Testis (tissue), 3 donors: ENCODE measurements around the gene SYT5. TPM values are rescaled to one million over a fixed set of nuclear protein-coding genes. Genes with fewer than 3 reads are reported as not detected.
A peak's percentile ranks its signal among the peaks of the same experiment; 100 is the strongest.
"Not testable (repeated sequence)": the region's sequence is repeated elsewhere in the genome, so short reads cannot be mapped to it uniquely, and the experiment has no call there.

Experiments
- DNase-seq: peaks from one replicate; pipeline ENCODE4 v3.0.0-alpha.2; 2019
- H3K27ac ChIP-seq, 2 donors: fragments of 200-600 bp; sonication (generic); one replicate each; pipeline ENCODE4 v1.5.1; 2019
- H3K27me3 ChIP-seq: fragments of 200-600 bp; sonication (generic); one replicate; pipeline ENCODE4 v1.5.1; 2019
- H3K36me3 ChIP-seq: fragments of 200-600 bp; sonication (generic); one replicate; pipeline ENCODE4 v1.5.1; 2017; ENCODE audit warnings: low read depth; ENCODE audit errors: missing control alignments
- H3K4me1 ChIP-seq: fragments of 200-600 bp; sonication (generic); one replicate; pipeline ENCODE4 v1.5.1; 2019
- H3K4me3 ChIP-seq, 2 donors: fragments of 200-600 bp; sonication (generic); one replicate each; pipeline ENCODE4 v1.5.1; 2017 to 2019
- H3K9me3 ChIP-seq: fragments of 200-600 bp; sonication (generic); one replicate; pipeline ENCODE4 v1.5.1; 2017
- POLR2A ChIP-seq: fragments of 450-650 bp; IDR thresholded peaks from one replicate; pipeline ENCODE4 v1.6.1; 2017; ENCODE audit warnings: antibody characterized with exemption, mild to moderate bottlenecking, moderate library complexity
- WGBS, 2 donors: methylation state at CpG; one replicate each; pipeline ENCODE4 v1.1.5; 2018; 5-methylcytosine and 5-hydroxymethylcytosine counted together
- intact Hi-C: fragments of 100-400 bp; cut with DNase I; formaldehyde crosslinking; loops from one replicate; pipeline ENCODE4 v1.15.1; 2023; ENCODE audit warnings: low total_unique reads
- polyA plus RNA-seq: library from polyadenylated mRNA; stranded (reverse); fragments of 350-450 nt; fragmentation: Illumina TruSeq; extraction: RNeasy Lipid Tissue Mini Kit (QIAGEN cat#74804); gene quantifications from one replicate; pipeline ENCODE4 v1.2.3, GENCODE V29; 2014; ENCODE audit warnings: low read depth, low replicate concordance; ENCODE audit not compliant: insufficient read depth
- total RNA-seq, 2 donors: library from RNA; depleted of rRNA; stranded (reverse); fragments of >200 nt; gene quantifications; one replicate each; pipeline ENCODE4 v1.2.3, GENCODE V29; 2016
- TF ChIP-seq, protein P1 (sequence below), 3 experiments: fragments of 450-650 bp in 2 of 3; fragments of 200-600 bp in 1 of 3; sonication (generic) in 1 of 3; IDR thresholded peaks; one replicate each; pipeline ENCODE4 v1.5.1; 2016 to 2019; ENCODE audit warnings: antibody characterized with exemption in 3 of 3, mild to moderate bottlenecking in 2 of 3, moderate library complexity in 1 of 3

SYT5 gene
- total and polyA plus RNA-seq, 3 donors from 2014 or later = 1.6 to 11.7 (median 5.0) TPM

- WGBS, 2 donors = 43 to 55% methylated on average over 15 to 21 of the region's 21 CpGs
- H3K36me3 ChIP-seq = no peaks in the 10 kb centered on the region
- no peak for DNase-seq
- H3K4me1 ChIP-seq = peaks cover 4% of the 10 kb centered on the region
- H3K4me3 ChIP-seq = peak overlapping the region; percentile 18 to 39
- H3K9me3 ChIP-seq = no peaks in the 10 kb centered on the region
- H3K27me3 ChIP-seq = no peaks in the 10 kb centered on the region
- intact Hi-C loops = no loop called here
- TF ChIP-seq, protein P1, sequence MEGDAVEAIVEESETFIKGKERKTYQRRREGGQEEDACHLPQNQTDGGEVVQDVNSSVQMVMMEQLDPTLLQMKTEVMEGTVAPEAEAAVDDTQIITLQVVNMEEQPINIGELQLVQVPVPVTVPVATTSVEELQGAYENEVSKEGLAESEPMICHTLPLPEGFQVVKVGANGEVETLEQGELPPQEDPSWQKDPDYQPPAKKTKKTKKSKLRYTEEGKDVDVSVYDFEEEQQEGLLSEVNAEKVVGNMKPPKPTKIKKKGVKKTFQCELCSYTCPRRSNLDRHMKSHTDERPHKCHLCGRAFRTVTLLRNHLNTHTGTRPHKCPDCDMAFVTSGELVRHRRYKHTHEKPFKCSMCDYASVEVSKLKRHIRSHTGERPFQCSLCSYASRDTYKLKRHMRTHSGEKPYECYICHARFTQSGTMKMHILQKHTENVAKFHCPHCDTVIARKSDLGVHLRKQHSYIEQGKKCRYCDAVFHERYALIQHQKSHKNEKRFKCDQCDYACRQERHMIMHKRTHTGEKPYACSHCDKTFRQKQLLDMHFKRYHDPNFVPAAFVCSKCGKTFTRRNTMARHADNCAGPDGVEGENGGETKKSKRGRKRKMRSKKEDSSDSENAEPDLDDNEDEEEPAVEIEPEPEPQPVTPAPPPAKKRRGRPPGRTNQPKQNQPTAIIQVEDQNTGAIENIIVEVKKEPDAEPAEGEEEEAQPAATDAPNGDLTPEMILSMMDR (IDR thresholded peaks at IDR 0.05) = no peak
- TF ChIP-seq POLR2A = no peak
- no peak overlapping the region for H3K27ac ChIP-seq
These were observed 5.5 kb downstream of the SYT5 start for GRCh38 chr19:55174425-55175116.

GRCh38 chr19:55173714-55174409 is 6.2 kb downstream of the SYT5 start:
- intact Hi-C loops = no loop called here
- Histone ChIP-seq H3K36me3 (no peaks in the 10 kb centered on the region), H3K4me3 (peak overlapping the region; percentile 39 to 54), H3K27me3 (no peaks in the 10 kb centered on the region), H3K4me1 (peaks cover 4% of the 10 kb centered on the region), H3K27ac (no peak overlapping the region), H3K9me3 (no peaks in the 10 kb centered on the region)
- TF ChIP-seq, protein P1 (IDR thresholded peaks at IDR 0.05) = no peak
- no peak for TF ChIP-seq POLR2A
- WGBS, 2 donors = 1 to 2% methylated on average over 9 to 37 of the region's 37 CpGs
- DNase-seq = peak; percentile 77

GRCh38 chr19:55173186-55173713 is 6.8 kb downstream of the SYT5 start:
- DNase-seq = no peak
- TF ChIP-seq, protein P1 (IDR thresholded peaks at IDR 0.05) = no peak
- TF ChIP-seq POLR2A = no peak
- Histone ChIP-seq H3K9me3 (no peaks in the 10 kb centered on the region), H3K36me3 (no peaks in the 10 kb centered on the region), H3K4me1 (peaks cover 4% of the 10 kb centered on the region), H3K27me3 (no peaks in the 10 kb centered on the region), H3K4me3 (peak overlapping the region; percentile 39 to 54), H3K27ac (no peak overlapping the region)
- intact Hi-C loops = no loop called here
- WGBS, 2 donors = 1 to 2% methylated on average over 20 to 32 of the region's 32 CpGs

DNA sequence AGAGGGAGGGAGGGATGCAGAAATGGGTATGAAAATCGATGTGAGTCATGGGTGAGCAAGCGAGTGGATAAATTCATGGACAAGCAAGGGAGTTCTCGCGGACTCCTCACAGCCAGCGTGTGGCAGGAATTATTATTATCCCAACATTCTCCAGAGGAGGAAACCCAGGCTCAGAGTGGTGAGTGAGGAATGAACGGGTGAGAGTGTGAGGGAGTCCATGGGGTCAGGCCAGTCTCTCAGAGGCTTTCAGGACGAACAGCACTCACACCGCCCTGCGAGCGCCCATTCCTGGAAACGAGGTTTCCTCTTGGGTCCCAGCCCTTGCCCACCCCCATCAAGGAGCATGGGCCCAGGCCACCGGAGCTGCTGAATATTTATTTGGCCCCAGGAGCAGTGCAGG is 7.3 kb downstream of the SYT5 start:
- Histone ChIP-seq H3K4me1 (peaks cover 4% of the 10 kb centered on the region), H3K9me3 (no peaks in the 10 kb centered on the region), H3K27ac (no peak overlapping the region), H3K4me3 (peak overlapping the region in 1 of 2 donors; percentile 54), H3K36me3 (no peaks in the 10 kb centered on the region), H3K27me3 (no peaks in the 10 kb centered on the region)
- WGBS, 2 donors = 7 to 15% methylated on average over 12 of the region's 12 CpGs
- DNase-seq = no peak
- intact Hi-C loops = no loop called here
- TF ChIP-seq POLR2A = no peak
- TF ChIP-seq, protein P1 (IDR thresholded peaks at IDR 0.05) = no peak

DNA sequence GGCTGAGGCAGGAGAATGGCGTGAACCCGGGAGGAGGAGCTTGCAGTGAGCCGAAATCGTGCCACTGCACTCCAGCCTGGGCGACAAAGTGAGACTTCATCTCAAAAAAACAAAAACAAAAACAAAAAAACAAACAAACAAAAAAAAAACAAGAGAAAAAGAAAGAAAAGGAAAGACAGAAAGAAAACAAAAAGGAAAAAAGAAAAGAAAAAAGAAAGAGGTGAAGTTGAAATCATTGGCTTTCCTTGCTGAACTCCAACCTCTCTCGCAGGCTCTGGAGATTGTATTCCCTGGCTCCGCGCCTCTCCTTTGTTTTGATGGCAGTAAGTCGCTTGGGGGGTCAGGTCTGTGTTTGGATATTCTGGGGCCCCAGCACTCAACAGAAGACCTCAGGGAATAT is 7.8 kb downstream of the SYT5 start:
- intact Hi-C loops, H3K4me3 ChIP-seq, H3K4me1 ChIP-seq, DNase-seq, H3K36me3 ChIP-seq, H3K27ac ChIP-seq, H3K27me3 ChIP-seq, H3K9me3 ChIP-seq: not testable (repeated sequence)
- WGBS, 2 donors = 42 to 43% methylated on average over 9 of the region's 9 CpGs
